Liver (tissue), 9 donors: Measurements from ENCODE around the gene MARK2. TPM values are rescaled to one million over a fixed set of nuclear protein-coding genes. Genes with fewer than 3 reads are reported as not detected.

Experiments
- DNase-seq: peaks from one replicate; pipeline ENCODE4 v3.0.0-alpha.2; 2017; ENCODE audit warnings: low spot score
- H3K27ac ChIP-seq, 2 donors: one replicate each; pipeline ENCODE4 v1.7.0; 2013; ENCODE audit warnings: inconsistent platforms in 2 of 2, low read length in 2 of 2, control low read depth in 1 of 2, low read depth in 1 of 2, mild to moderate bottlenecking in 1 of 2
- H3K27me3 ChIP-seq, 4 donors: one replicate each; pipeline versions ENCODE4 v1.6.1 to v1.7.0; 2013; ENCODE audit warnings: low read length in 3 of 4, inconsistent platforms in 1 of 4, mild to moderate bottlenecking in 1 of 4, moderate library complexity in 1 of 4; ENCODE audit not compliant: control insufficient read depth in 4 of 4, insufficient read depth in 4 of 4
- H3K36me3 ChIP-seq, 4 donors: one replicate each; pipeline versions ENCODE4 v1.6.1 to v1.7.0; 2013; ENCODE audit warnings: low read length in 3 of 4, mild to moderate bottlenecking in 3 of 4, low read depth in 1 of 4, moderate library complexity in 1 of 4; ENCODE audit not compliant: control insufficient read depth in 4 of 4, insufficient read depth in 3 of 4
- H3K4me1 ChIP-seq, 4 donors: one replicate each; pipeline versions ENCODE4 v1.6.1 to v1.7.0; 2013; ENCODE audit warnings: low read length in 3 of 4, mild to moderate bottlenecking in 3 of 4, moderate library complexity in 1 of 4; ENCODE audit not compliant: control insufficient read depth in 4 of 4, insufficient read depth in 4 of 4
- H3K4me3 ChIP-seq, 3 donors: one replicate each; pipeline versions ENCODE4 v1.6.1 to v1.7.0; 2013; ENCODE audit warnings: low read length in 3 of 3, control low read depth in 1 of 3, low read depth in 1 of 3, mild to moderate bottlenecking in 1 of 3
- H3K9ac ChIP-seq, 2 donors: one replicate each; pipeline ENCODE4 v1.7.0; 2013; ENCODE audit warnings: low read length in 2 of 2, mild to moderate bottlenecking in 2 of 2, moderate library complexity in 2 of 2, control low read depth in 1 of 2, low read depth in 1 of 2
- H3K9me3 ChIP-seq, 4 donors: one replicate each; pipeline versions ENCODE4 v1.6.1 to v1.7.0; 2013; ENCODE audit warnings: low read length in 3 of 4; ENCODE audit not compliant: control insufficient read depth in 4 of 4
- HNF4A ChIP-seq, 2 donors: conservative IDR thresholded peaks; 2 replicates each; pipeline ENCODE4 v1.6.1; 2016; ENCODE audit warnings: antibody characterized with exemption in 2 of 2, mild to moderate bottlenecking in 2 of 2
- HNF4G ChIP-seq: IDR thresholded peaks from 2 replicates; pipeline ENCODE4 v1.6.1; 2016; ENCODE audit warnings: antibody characterized with exemption
- JUND ChIP-seq, 2 donors: IDR thresholded peaks; 2 replicates each; pipeline ENCODE4 v1.6.1; 2016; ENCODE audit warnings: antibody characterized with exemption in 2 of 2
- NR2F2 ChIP-seq: IDR thresholded peaks from 2 replicates; pipeline ENCODE4 v1.6.1; 2016; ENCODE audit warnings: antibody characterized with exemption
- SP1 ChIP-seq: IDR thresholded peaks from 2 replicates; pipeline ENCODE4 v1.6.1; 2018; ENCODE audit warnings: antibody characterized with exemption, mild to moderate bottlenecking
- TAF1 ChIP-seq: conservative IDR thresholded peaks from 2 replicates; pipeline ENCODE4 v1.6.1; 2016; ENCODE audit warnings: antibody characterized with exemption, mild to moderate bottlenecking
- YY1 ChIP-seq: IDR thresholded peaks from 2 replicates; pipeline ENCODE4 v1.6.1; 2016; ENCODE audit warnings: antibody characterized with exemption, mild to moderate bottlenecking
- WGBS: extraction: QIAGEN DNeasy Blood & Tissue Kit; methylation state at CpG from one replicate; pipeline ENCODE4 v1.1.7; 2013; 5-methylcytosine and 5-hydroxymethylcytosine counted together
- polyA plus RNA-seq, 2 donors: library from polyadenylated mRNA; stranded (reverse) in 1 of 2; unstranded in 1 of 2; fragments of 200-250 nt in 1 of 2; fragments of >200 nt in 1 of 2; fragmentation: Nextera tagmentation in 1 of 2; extraction: Ambion mirVana in 1 of 2; gene quantifications; one replicate each; pipeline versions ENCODE4 v1.2.1 to v1.2.3, GENCODE V29; 2013 to 2015
- total RNA-seq, 2 donors: library from RNA; depleted of rRNA; stranded (reverse); fragments of >200 nt; gene quantifications; one replicate each; pipeline ENCODE4 v1.2.3, GENCODE V29; 2014
- TF ChIP-seq, protein P1 (sequence below): IDR thresholded peaks from 2 replicates; pipeline ENCODE4 v1.6.1; 2016; ENCODE audit warnings: antibody characterized with exemption
- TF ChIP-seq, protein P2 (sequence below): IDR thresholded peaks from 2 replicates; pipeline ENCODE4 v1.6.1; 2016; ENCODE audit warnings: antibody characterized with exemption
- TF ChIP-seq, protein P3 (sequence below): IDR thresholded peaks from 2 replicates; pipeline ENCODE4 v1.6.1; 2016; ENCODE audit warnings: antibody characterized with exemption, mild to moderate bottlenecking
- donor health status: healthy.
- donor health status: healthy.
- donor health status: healthy.
- donor health status: healthy.
- donor health status: healthy.

Gene MARK2
- total and polyA plus RNA-seq, 4 donors: 3.4 to 11.6 (median 8.0) TPM

DNA sequence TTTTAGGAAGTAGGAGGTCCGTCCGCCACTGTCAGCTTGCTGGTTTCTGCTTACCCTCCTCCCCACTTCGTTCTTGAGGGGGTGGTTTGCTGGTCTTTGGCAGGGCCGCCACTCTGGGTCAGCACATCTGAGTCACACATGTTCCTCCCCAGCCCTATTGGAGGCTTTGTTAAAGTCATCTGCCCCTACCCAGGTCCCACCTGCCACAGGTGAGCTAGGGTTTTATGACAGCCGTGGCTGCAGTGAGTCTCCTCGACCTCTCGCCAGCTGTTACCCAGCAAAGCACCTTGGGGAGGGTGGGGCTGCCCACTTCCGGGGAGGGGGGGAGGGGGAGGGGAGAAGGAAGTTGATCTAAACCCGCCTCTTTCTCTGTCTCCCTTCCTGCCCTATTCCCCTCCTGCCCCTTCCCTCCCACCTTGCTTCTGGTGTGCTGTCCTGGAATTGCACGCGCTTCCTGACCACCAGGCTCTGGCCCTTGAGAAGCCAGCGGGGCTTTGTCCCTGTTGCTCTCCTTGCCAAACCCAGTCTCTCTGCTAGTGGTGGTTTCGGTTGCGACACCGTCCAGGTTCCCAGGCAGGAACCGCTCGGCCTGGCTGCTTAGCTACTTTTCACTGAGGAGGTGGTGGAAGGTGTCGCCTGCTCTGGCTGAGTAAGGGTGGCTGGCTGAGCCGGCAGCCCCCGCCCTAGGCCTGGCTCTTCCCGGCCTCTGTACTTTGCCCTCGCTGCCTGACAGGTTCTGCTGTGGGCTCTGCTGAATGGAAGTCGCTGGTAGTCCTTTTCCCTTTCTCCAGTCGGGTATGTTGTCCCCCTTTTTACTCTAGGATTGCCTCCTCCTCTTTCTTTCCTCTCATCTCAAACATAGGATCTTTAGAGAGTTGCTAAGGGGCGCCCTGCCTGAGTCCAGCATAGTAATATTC is 49.5 kb downstream of the MARK2 start (continued):
- TF ChIP-seq, protein P1, sequence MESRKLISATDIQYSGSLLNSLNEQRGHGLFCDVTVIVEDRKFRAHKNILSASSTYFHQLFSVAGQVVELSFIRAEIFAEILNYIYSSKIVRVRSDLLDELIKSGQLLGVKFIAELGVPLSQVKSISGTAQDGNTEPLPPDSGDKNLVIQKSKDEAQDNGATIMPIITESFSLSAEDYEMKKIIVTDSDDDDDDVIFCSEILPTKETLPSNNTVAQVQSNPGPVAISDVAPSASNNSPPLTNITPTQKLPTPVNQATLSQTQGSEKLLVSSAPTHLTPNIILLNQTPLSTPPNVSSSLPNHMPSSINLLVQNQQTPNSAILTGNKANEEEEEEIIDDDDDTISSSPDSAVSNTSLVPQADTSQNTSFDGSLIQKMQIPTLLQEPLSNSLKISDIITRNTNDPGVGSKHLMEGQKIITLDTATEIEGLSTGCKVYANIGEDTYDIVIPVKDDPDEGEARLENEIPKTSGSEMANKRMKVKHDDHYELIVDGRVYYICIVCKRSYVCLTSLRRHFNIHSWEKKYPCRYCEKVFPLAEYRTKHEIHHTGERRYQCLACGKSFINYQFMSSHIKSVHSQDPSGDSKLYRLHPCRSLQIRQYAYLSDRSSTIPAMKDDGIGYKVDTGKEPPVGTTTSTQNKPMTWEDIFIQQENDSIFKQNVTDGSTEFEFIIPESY: no peak
- no peak for TF ChIP-seq YY1
- TF ChIP-seq HNF4G: peak; percentile 56
- TF ChIP-seq, protein P2, sequence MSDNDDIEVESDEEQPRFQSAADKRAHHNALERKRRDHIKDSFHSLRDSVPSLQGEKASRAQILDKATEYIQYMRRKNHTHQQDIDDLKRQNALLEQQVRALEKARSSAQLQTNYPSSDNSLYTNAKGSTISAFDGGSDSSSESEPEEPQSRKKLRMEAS: no peak
- TF ChIP-seq TAF1: no peak
- no peak for TF ChIP-seq JUND (IDR thresholded peaks at IDR 0.05)

DNA sequence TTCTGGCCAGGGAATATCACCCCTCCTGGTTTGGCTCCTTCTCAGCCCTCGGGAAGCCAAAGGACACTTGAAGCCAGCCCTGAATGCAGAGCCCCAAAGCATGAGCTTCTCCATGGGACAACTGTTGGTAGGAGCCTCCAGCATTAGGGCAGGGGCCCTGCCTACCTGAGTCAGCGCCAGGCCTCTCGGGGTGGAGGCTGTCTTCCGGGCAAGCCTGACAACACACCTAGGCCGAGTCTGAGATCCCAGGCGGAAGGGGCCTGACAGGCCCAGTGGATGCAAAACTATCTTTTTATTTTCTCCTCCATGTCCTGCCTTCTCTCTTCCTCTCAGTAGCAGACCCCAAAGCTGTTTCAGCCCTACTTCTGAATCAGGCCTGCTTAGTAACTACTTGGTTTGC is 50.4 kb downstream of the MARK2 start:
- Histone ChIP-seq H3K4me1 (peaks cover 7 to 40% (median 30%) of the 10 kb centered on the region in 4 donors), H3K27me3 (no peaks in the 10 kb centered on the region), H3K4me3 (peak overlapping the region in 2 of 3 donors; percentile 57 to 68), H3K36me3 (no peaks in the 10 kb centered on the region), H3K9me3 (no peaks in the 10 kb centered on the region), H3K9ac (peak overlapping the region in 1 of 2 donors; percentile 86), H3K27ac (peak overlapping the region; percentile 86 to 93)
- TF ChIP-seq HNF4A (conservative IDR thresholded peaks at IDR 0.05) (no peak), NR2F2 (no peak), SP1 (no peak), YY1 (no peak)
- 57% methylated on average over 6 of the region's 6 CpGs for WGBS
- no peak for DNase-seq

DNA sequence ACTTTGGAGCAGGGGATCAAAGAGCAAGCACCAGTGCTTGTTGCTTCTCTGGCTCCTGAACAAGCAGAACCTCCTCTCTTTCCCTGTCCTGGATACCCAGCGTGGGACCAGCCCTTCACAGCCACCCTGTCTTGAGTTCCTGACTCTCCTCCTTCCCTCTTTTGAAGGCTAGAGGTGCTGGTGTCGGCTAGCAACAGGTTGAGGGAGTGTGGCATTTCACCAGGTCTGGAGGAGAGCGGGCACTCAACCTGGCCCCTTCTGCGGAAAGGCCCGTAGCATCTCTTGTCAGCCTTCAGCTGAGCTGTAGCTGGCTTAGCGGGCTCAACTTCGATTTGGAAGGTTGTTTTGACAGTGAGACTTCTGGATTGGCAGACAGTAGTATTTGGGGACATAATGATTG is 51.5 kb downstream of the MARK2 start:
- no peak overlapping the region for H3K27ac ChIP-seq
- 72% methylated on average over 7 of the region's 7 CpGs for WGBS
- H3K4me1 ChIP-seq: peaks cover 7 to 40% (median 30%) of the 10 kb centered on the region in 4 donors
- H3K9ac ChIP-seq: no peak overlapping the region
- no peak for DNase-seq
- no peak overlapping the region for H3K4me3 ChIP-seq
- TF ChIP-seq HNF4A (conservative IDR thresholded peaks at IDR 0.05) (peak; percentile 47 to 68), SP1 (no peak)
- no peaks in the 10 kb centered on the region for H3K27me3 ChIP-seq
- H3K9me3 ChIP-seq: no peaks in the 10 kb centered on the region
- H3K36me3 ChIP-seq: peaks cover 0 to 7% (median 4%) of the 10 kb centered on the region in 4 donors

DNA sequence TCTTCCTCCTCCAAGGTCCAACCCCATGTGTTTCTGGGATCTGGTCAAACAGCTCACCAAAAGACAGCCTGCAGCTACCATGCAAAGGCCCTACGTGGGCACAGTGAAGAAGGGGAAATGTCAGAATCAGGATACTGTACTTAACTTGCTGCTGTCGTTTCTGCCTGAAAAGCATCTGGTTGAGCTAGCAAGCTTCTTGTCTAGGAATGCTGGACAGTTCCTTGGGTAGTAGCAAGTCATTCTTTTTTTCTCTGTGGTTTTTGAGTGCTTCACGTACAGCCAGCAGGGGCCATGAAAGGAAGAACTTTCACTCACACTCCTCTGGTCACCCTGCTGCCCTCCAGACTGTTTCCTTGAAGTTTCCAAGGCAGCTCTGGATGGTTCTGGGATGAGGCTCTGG is 53.3 kb downstream of the MARK2 start:
- DNase-seq: no peak
- Histone ChIP-seq H3K4me1 (peaks cover 7 to 35% (median 29%) of the 10 kb centered on the region in 4 donors), H3K36me3 (peaks cover 1 to 20% (median 14%) of the 10 kb centered on the region in 4 donors), H3K4me3 (no peak overlapping the region), H3K27me3 (no peaks in the 10 kb centered on the region), H3K9me3 (no peaks in the 10 kb centered on the region), H3K27ac (no peak overlapping the region), H3K9ac (no peak overlapping the region)
- WGBS: 66% methylated on average over 3 of the region's 3 CpGs
- TF ChIP-seq, protein P3, sequence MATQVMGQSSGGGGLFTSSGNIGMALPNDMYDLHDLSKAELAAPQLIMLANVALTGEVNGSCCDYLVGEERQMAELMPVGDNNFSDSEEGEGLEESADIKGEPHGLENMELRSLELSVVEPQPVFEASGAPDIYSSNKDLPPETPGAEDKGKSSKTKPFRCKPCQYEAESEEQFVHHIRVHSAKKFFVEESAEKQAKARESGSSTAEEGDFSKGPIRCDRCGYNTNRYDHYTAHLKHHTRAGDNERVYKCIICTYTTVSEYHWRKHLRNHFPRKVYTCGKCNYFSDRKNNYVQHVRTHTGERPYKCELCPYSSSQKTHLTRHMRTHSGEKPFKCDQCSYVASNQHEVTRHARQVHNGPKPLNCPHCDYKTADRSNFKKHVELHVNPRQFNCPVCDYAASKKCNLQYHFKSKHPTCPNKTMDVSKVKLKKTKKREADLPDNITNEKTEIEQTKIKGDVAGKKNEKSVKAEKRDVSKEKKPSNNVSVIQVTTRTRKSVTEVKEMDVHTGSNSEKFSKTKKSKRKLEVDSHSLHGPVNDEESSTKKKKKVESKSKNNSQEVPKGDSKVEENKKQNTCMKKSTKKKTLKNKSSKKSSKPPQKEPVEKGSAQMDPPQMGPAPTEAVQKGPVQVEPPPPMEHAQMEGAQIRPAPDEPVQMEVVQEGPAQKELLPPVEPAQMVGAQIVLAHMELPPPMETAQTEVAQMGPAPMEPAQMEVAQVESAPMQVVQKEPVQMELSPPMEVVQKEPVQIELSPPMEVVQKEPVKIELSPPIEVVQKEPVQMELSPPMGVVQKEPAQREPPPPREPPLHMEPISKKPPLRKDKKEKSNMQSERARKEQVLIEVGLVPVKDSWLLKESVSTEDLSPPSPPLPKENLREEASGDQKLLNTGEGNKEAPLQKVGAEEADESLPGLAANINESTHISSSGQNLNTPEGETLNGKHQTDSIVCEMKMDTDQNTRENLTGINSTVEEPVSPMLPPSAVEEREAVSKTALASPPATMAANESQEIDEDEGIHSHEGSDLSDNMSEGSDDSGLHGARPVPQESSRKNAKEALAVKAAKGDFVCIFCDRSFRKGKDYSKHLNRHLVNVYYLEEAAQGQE: peak; percentile 69
- no peak for TF ChIP-seq NR2F2
